ENCODE measurements around the gene ESRRA. TPM values are rescaled to one million over a fixed set of nuclear protein-coding genes. Genes with fewer than 3 reads are reported as not detected.

Gene ESRRA
- total RNA-seq, 1 donor from 2014 or later: 52.7 TPM

DNA sequence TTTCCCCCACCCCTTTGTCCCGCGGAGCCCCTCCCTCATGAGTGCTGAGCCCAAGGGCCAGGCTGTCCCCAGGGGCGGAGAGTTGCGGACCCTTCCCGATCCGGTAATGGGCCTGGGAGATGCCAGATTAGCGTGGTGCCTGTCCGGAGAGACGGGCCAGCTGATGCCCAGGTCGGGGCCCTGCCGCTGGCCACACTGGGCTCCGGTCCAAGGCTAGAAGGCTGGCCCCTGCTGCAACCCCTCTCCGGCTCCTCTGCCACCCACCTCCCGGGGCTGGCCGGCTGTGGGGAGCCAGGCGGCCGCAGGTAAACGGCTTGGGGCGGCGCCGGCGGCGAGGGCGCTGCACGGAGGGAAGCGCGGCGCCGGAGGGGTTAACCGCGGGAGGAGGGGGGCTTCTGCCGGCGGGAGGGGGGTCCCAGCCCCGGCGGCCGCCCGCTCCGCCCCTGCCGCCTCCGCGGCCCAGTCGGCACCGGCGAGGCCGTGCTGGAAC lies 14.0 kb upstream of the ESRRA start, which contains the start of gene KCNK4:
Gene KCNK4 (plus strand): TSS at position 41 of the 490 bp plus-strand sequence. CDS start 1,717 bp downstream, outside the sequence.
- intact Hi-C loops (cut with micrococcal nuclease): no loop called here

GRCh38 chr11:64291752-64292459 lies 13.4 kb upstream of the ESRRA start:
- intact Hi-C loops (cut with micrococcal nuclease): no loop called here

DNA sequence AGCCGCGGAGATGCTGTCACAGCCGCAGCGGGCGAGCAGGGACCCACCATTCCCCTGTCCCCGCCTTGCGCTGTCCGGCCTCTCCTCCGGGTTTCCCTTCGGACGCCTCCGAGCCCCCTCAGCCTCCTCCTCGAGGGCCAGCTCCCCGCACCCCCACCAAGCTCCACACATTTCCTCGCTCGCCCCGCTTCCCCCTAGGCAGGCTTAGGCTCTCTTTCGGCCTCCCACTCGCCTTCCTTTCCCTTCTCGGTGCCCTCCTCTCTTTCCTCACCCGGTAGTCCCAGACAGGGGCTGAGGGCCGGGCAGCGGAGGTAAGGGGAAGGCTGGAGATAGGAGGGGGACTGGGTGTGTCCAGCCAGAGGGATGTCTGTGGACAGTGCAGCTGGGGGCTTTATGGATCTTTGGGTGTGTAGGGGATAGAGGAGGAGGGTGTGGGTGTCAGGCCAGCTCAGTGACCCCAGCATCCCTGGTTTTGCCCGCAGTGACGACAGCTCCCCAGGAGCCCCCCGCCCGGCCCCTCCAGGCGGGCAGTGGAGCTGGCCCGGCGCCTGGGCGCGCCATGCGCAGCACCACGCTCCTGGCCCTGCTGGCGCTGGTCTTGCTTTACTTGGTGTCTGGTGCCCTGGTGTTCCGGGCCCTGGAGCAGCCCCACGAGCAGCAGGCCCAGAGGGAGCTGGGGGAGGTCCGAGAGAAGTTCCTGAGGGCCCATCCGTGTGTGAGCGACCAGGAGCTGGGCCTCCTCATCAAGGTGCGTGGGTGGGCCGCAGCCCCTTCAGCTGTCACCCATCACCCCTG lies 12.7 kb upstream of the ESRRA start:
- intact Hi-C loops (cut with micrococcal nuclease): no loop called here

GRCh38 chr11:64294774-64295173 lies 10.6 kb upstream of the ESRRA start:
- intact Hi-C loops (cut with micrococcal nuclease): no loop called here

DNA sequence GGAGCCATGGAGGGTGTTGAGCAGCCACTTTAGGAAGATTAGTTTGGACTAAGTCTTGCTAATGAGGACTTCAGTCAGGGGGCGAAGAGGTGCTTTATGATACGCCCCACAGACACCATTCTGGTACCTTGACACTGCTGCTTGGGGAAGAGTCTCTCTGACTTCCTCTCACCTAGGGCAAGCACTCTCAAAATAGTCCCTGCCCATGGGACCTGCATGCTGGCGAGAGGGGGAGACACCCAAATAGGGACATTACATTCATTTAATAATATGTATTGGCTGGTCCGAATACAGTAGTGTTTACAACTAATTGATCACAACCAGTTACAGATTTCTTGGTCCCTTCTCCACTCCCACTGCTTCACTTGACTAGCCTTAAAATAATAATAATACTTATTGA lies 9.6 kb upstream of the ESRRA start:
- intact Hi-C loops (cut with micrococcal nuclease): no loop called here

GRCh38 chr11:64296236-64296635 lies 9.1 kb upstream of the ESRRA start:
- intact Hi-C loops (cut with micrococcal nuclease): no loop called here

DNA sequence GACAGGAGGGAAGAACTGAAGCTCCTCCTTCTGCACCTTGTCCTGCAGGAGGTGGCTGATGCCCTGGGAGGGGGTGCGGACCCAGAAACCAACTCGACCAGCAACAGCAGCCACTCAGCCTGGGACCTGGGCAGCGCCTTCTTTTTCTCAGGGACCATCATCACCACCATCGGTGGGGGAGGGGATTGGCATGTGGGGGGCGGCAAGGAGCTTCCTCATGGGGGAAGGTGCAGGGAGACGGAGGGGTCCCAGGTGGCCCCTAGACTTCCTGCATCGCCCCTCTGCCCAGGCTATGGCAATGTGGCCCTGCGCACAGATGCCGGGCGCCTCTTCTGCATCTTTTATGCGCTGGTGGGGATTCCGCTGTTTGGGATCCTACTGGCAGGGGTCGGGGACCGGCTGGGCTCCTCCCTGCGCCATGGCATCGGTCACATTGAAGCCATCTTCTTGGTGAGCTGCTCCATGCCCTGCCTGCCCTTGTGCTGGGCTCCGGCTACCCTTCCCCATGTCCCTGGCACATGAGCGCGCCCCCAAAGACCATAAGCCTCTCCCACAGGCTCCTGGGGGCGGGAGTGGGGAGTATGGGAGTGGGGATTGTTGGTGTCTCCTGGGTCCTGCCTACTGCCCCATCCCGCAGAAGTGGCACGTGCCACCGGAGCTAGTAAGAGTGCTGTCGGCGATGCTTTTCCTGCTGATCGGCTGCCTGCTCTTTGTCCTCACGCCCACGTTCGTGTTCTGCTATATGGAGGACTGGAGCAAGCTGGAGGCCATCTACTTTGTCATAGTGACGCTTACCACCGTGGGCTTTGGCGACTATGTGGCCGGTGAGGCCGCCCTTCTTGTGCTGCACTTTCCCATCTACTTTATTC lies 8.3 kb upstream of the ESRRA start:
- intact Hi-C loops (cut with micrococcal nuclease): no loop called here

GRCh38 chr11:64297699-64298358 lies 7.5 kb upstream of the ESRRA start:
- intact Hi-C loops (cut with micrococcal nuclease): no loop called here

- intact Hi-C loops (cut with micrococcal nuclease): no loop called here
Measured at GRCh38 chr11:64298966-64299846, 6.1 kb upstream of the ESRRA start.

- intact Hi-C loops (cut with micrococcal nuclease): no loop called here
Measured at GRCh38 chr11:64299847-64300648, 5.3 kb upstream of the ESRRA start, which contains the start of gene CATSPERZ. Gene CATSPERZ (plus strand): TSS chr11:64300358. CDS start chr11:64300411, 53 bp downstream.

DNA sequence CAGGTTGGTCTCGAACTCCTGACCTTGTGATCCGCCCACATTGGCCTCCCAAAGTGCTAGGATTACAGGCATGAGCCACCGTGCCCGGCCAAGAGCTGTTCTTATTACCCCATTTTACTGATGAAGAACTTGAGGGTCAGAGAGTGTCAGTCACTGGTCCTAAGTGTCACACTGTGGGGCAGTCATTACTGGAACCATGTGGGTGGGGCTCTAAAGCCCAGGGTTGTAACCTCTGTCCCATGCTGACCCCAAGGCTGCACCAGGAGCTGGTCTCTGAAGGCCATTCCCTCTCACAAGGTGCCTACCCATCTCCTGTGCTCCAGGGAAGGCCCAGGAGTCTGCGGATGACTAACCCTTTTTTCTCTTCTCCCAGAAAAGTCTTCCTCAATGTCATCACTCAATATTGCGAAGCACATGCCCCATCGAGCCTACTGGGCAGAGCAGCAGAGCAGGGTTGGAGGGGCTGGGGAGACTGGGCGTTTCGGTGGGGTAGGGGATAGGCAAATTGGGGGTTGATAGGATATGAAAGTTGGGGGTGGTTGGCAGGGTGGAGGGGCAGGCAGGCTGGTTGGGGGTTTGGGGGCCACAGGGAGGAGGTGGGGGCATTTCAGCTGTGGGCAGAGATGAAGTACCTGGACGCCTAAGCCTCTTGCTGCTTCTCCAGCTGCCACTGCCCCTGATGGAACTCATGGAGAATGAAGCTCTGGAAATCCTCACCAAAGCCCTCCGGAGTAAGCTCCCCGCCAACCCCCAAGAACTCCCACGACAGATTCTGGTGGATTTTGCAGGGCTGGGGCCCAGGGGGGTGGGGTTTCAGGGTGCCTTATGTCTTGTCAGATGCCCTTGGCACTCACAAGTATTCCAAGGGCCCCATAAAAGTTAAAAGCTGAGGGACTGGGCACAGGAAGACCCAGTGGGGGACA lies 2.0 kb upstream of the ESRRA start:
- intact Hi-C loops (cut with micrococcal nuclease): loop anchor here (1.0 to 2.0 kb wide), 3 partner anchors 52 to 303 kb away; partner anchors contain the start of gene PLCB3

- intact Hi-C loops (cut with micrococcal nuclease): loop anchor here (1.0 to 2.0 kb wide), 3 partner anchors 53 to 303 kb away; partner anchors contain the start of gene PLCB3
Measured at GRCh38 chr11:64304032-64304315, 1.4 kb upstream of the ESRRA start.

DNA sequence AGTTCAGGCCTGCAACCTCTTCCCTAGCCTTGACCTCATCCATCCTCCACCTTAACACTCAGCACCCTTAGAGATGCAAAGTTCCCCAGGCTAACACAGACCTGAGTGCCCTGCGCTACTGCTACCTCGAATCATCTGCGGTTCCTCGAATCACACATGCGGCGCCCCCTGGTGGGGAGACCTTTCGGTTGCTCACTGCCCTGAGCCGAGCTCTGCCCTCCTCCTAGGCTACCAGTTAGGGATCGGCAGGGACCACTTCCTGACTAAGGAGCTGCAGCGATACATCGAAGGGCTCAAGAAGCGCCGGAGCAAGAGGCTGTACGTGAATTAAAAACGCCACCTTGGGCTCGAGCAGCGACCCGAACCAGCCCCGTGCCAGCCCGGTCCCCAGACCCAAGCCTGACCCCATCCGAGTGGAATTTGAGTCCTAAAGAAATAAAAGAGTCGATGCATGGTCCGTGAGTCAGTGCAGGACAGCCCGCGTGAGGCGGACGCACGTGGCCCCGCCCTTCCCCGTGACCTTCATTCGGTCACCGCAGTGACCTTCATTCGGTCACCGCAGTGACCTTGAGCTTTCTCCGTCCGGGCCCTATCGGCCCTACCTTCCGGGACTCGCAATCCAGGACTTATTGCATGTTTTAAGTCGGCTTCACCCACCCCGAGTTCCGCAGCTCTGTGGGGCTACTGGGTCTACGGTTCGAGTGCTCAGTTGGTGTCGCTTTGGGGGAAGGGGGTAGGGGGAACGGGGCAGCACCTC lies 830 bp upstream of the ESRRA start:
- intact Hi-C loops (cut with micrococcal nuclease): loop anchor here (1.0 to 2.0 kb wide), 14 partner anchors 13 to 466 kb away; partner anchors contain the start of genes CCDC88B, COX8A, DNAJC4 and FKBP2

GRCh38 chr11:64305691-64306562 lies 603 bp downstream of the ESRRA start:
- intact Hi-C loops (cut with micrococcal nuclease): loop anchor here (1.0 to 2.0 kb wide), 12 partner anchors 11 to 468 kb away; partner anchors contain the start of genes CCDC88B, COX8A, DNAJC4 and FKBP2

DNA sequence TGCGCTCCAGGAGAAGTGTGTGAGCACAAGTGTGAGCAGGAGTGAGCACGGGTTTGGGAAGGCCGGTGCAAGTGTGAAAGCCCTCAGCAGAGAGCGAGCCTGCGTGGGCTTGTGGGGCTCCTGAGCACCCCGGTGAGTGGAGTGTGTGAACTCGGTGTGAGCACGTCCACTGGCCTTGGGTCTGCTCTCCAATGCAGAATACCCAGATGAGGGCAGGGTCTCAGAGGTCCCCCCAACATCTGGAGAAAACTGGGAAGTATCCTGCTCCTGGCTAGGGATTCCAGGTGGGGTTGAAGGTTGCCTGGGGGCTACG lies 1.2 kb downstream of the ESRRA start:
- intact Hi-C loops (cut with micrococcal nuclease): no loop called here
